H9 (cell line): ENCODE results near the gene TINAG. TPM values are rescaled to one million over a fixed set of nuclear protein-coding genes. Genes with fewer than 3 reads are reported as not detected.

Experiments used
- DNase-seq: peaks from one replicate; pipeline ENCODE4 v3.0.0-alpha.2; 2017
- H2AFZ ChIP-seq: one replicate; pipeline ENCODE4 v1.6.1; 2013; ENCODE audit warnings: mild to moderate bottlenecking, low read length, control low read depth, moderate library complexity
- H2AK5ac ChIP-seq: 2 replicates; pipeline ENCODE4 v1.6.1; 2013; ENCODE audit warnings: low read length, control low read depth, mixed read lengths; ENCODE audit not compliant: insufficient read length
- H2BK120ac ChIP-seq: one replicate; pipeline ENCODE4 v1.6.1; 2013; ENCODE audit warnings: low read depth, mild to moderate bottlenecking, low read length, control low read depth, inconsistent platforms; ENCODE audit not compliant: poor library complexity, severe bottlenecking
- H2BK12ac ChIP-seq: 2 replicates; pipeline ENCODE4 v1.6.1; 2013; ENCODE audit warnings: low read length, control low read depth, mixed read lengths, low read depth; ENCODE audit not compliant: insufficient read length
- H2BK15ac ChIP-seq: 2 replicates; pipeline ENCODE4 v1.6.1; 2013; ENCODE audit warnings: low read depth, low read length, control low read depth
- H2BK20ac ChIP-seq: one replicate; pipeline ENCODE4 v1.6.1; 2013; ENCODE audit warnings: low read depth, mild to moderate bottlenecking, low read length, control low read depth, inconsistent platforms; ENCODE audit not compliant: poor library complexity, severe bottlenecking
- H2BK5ac ChIP-seq: 2 replicates; pipeline ENCODE4 v1.6.1; 2013; ENCODE audit warnings: low read length, control low read depth, mixed read lengths; ENCODE audit not compliant: insufficient read length
- H3K14ac ChIP-seq: 2 replicates; pipeline ENCODE4 v1.6.1; 2013; ENCODE audit warnings: low read length, control low read depth; ENCODE audit not compliant: insufficient read depth
- H3K18ac ChIP-seq: 2 replicates; pipeline ENCODE4 v1.6.1; 2013; ENCODE audit warnings: low read depth, mild to moderate bottlenecking, mixed read lengths, low read length, control low read depth; ENCODE audit not compliant: insufficient read length
- H3K23ac ChIP-seq: 2 replicates; pipeline ENCODE4 v1.6.1; 2013; ENCODE audit warnings: low read length, control low read depth, mixed read lengths, low read depth; ENCODE audit not compliant: insufficient read length
- H3K23me2 ChIP-seq: 2 replicates; pipeline ENCODE4 v1.6.1; 2013; ENCODE audit warnings: low read depth, mild to moderate bottlenecking, mixed read lengths, low read length, control low read depth; ENCODE audit not compliant: insufficient read length, poor library complexity, severe bottlenecking
- H3K27ac ChIP-seq: 2 replicates; pipeline ENCODE4 v1.5.1; 2013; ENCODE audit warnings: low read length, control low read depth, mixed read lengths, low read depth; ENCODE audit not compliant: insufficient read length
- H3K27me3 ChIP-seq: 2 replicates; pipeline ENCODE4 v1.6.1; 2013; ENCODE audit warnings: low read length, control low read depth, inconsistent platforms; ENCODE audit not compliant: insufficient read depth
- H3K4ac ChIP-seq: 2 replicates; pipeline ENCODE4 v1.6.1; 2013; ENCODE audit warnings: low read depth, mild to moderate bottlenecking, control low read depth, inconsistent platforms, low read length, moderate library complexity
- H3K4me1 ChIP-seq: 2 replicates; pipeline ENCODE4 v1.6.1; 2013; ENCODE audit warnings: low read length, control low read depth, inconsistent platforms; ENCODE audit not compliant: insufficient read depth
- H3K4me2 ChIP-seq: 2 replicates; pipeline ENCODE4 v1.6.1; 2013; ENCODE audit warnings: low read length, control low read depth, mixed read lengths; ENCODE audit not compliant: insufficient read length, insufficient read depth
- H3K56ac ChIP-seq: 2 replicates; pipeline ENCODE4 v1.6.1; 2013; ENCODE audit warnings: low read depth, mild to moderate bottlenecking, mixed read lengths, low read length, control low read depth; ENCODE audit not compliant: insufficient read length
- H3K79me1 ChIP-seq: 2 replicates; pipeline ENCODE4 v1.6.1; 2013; ENCODE audit warnings: low read depth, mild to moderate bottlenecking, moderate library complexity, low read length, control low read depth, inconsistent platforms; ENCODE audit not compliant: insufficient read depth, poor library complexity, severe bottlenecking
- H3K79me2 ChIP-seq: 2 replicates; pipeline ENCODE4 v1.6.1; 2013; ENCODE audit warnings: low read length, control low read depth, inconsistent platforms; ENCODE audit not compliant: insufficient read depth
- H3K9ac ChIP-seq: 2 replicates; pipeline ENCODE4 v1.6.1; 2013; ENCODE audit warnings: low read length, control low read depth, mixed read lengths; ENCODE audit not compliant: insufficient read length; ENCODE audit errors: extremely low read depth
- H3K9me3 ChIP-seq: one replicate; pipeline ENCODE4 v1.6.1; 2013; ENCODE audit warnings: low read depth, low read length, inconsistent platforms; ENCODE audit not compliant: control insufficient read depth
- H3T11ph ChIP-seq: one replicate; pipeline ENCODE4 v1.6.1; 2013; ENCODE audit warnings: mild to moderate bottlenecking, low read length, control low read depth, inconsistent platforms
- H4K20me1 ChIP-seq: one replicate; pipeline ENCODE4 v1.6.1; 2013; ENCODE audit not compliant: control insufficient read depth, insufficient read length, insufficient read depth
- H4K5ac ChIP-seq: 2 replicates; pipeline ENCODE4 v1.6.1; 2013; ENCODE audit warnings: low read depth, mild to moderate bottlenecking, mixed read lengths, low read length, control low read depth; ENCODE audit not compliant: insufficient read length
- H4K8ac ChIP-seq: replicated peaks from 2 replicates; pipeline ENCODE4 v1.6.1; 2013; ENCODE audit warnings: low read length, control low read depth, mixed read lengths, low read depth; ENCODE audit not compliant: insufficient read length
- H4K91ac ChIP-seq: 2 replicates; pipeline ENCODE4 v1.6.1; 2013; ENCODE audit warnings: low read depth, mild to moderate bottlenecking, moderate library complexity, mixed read lengths, low read length, control low read depth; ENCODE audit not compliant: insufficient read length
- H3K27ac Mint-ChIP-seq, 3 experiments: 2 replicates in 2 of 3; 3 replicates in 1 of 3; pipeline ENCODE4 v1.8.0; 2020 to 2021; ENCODE audit warnings: mixed read lengths in 3 of 3, mild to moderate bottlenecking in 1 of 3, moderate library complexity in 1 of 3
- H3K27me3 Mint-ChIP-seq: 2 replicates; pipeline ENCODE4 v1.8.0; 2021; ENCODE audit warnings: low read depth, mild to moderate bottlenecking, moderate library complexity, mixed read lengths
- H3K36me3 Mint-ChIP-seq, 3 experiments: 2 replicates in 2 of 3; 3 replicates in 1 of 3; pipeline ENCODE4 v1.8.0; 2020 to 2021; ENCODE audit warnings: low read depth in 3 of 3, mixed read lengths in 3 of 3; ENCODE audit not compliant: insufficient read depth in 1 of 3
- H3K4me1 Mint-ChIP-seq, 2 experiments: 2 replicates each; pipeline ENCODE4 v1.8.0; 2020; ENCODE audit warnings: mixed read lengths in 2 of 2
- H3K4me3 Mint-ChIP-seq, 2 experiments: 2 replicates in 1 of 2; 3 replicates in 1 of 2; pipeline ENCODE4 v1.8.0; 2020 to 2021; ENCODE audit warnings: mild to moderate bottlenecking in 2 of 2, mixed read lengths in 2 of 2, moderate library complexity in 1 of 2
- H3K9me3 Mint-ChIP-seq, 2 experiments: 2 replicates in 1 of 2; 3 replicates in 1 of 2; pipeline ENCODE4 v1.8.0; 2020; ENCODE audit warnings: mild to moderate bottlenecking in 2 of 2, mixed read lengths in 2 of 2, moderate library complexity in 1 of 2
- WGBS: extraction: QIAGEN DNeasy Blood & Tissue Kit; methylation state at CpG from one replicate; pipeline ENCODE4 v1.1.7; 2013; ENCODE audit warnings: missing lambda C conversion rate, low lambda C conversion rate, mixed read lengths; ENCODE audit not compliant: insufficient read length; ENCODE audit errors: extremely low coverage; 5-methylcytosine and 5-hydroxymethylcytosine counted together
- total RNA-seq: library from RNA; stranded (reverse); gene quantifications from 2 replicates; pipeline ENCODE4 v1.2.1, GENCODE V29; 2021
- TF ChIP-seq, protein P1 (sequence below): fragments of 200-600 bp; sonication (generic); conservative IDR thresholded peaks from 3 replicates; pipeline ENCODE4 v1.8.0; 2021; ENCODE audit warnings: antibody characterized with exemption, mild to moderate bottlenecking

Gene TINAG
- total RNA-seq, 1 experiment from 2014 or later, result not detected

DNA sequence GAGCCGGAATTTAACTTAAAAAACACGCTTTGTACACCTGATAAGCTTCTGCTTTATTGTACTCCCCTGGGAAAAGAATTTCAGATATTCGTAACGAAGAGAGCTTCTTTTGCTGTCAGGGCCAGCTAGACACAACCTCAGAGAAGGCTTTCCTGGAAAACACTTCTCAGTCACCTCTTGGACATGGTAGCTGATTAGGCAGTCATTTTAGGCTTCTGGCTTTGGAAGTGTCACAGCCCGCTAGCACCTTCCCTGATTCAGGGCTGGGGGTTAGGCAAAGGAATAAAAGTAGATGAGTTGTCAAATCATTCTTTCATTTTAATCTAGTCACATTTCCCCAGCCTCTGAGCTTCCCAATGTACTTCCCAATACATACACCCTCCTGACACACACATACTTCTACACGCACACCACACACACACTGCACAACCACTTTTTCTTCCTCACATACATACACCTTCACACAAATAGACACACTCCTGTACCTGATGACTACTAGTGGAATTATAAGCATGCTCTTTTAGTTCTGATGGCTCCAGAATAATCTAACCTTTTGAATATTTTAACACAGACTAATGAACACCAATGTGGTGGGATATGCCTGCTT lies 34.9 kb upstream of the TINAG start:
- Histone ChIP-seq H4K8ac (no peak overlapping the region), H3T11ph (no peak overlapping the region), H2BK20ac (no peak overlapping the region), H2BK15ac (no peak overlapping the region), H3K79me1 (no peaks in the 10 kb centered on the region), H3K4ac (no peak overlapping the region), H3K23ac (no peak overlapping the region), H3K14ac (no peak overlapping the region), H3K27ac (no peak overlapping the region), H3K9ac (no peak overlapping the region), H3K79me2 (no peaks in the 10 kb centered on the region), H3K27me3 (no peaks in the 10 kb centered on the region), H3K4me1 (no peaks in the 10 kb centered on the region), H3K9me3 (no peaks in the 10 kb centered on the region), H2BK120ac (no peak overlapping the region), H2BK5ac (no peak overlapping the region), H2BK12ac (no peak overlapping the region), H4K91ac (no peak overlapping the region), H3K56ac (no peak overlapping the region), H2AK5ac (no peak overlapping the region), H4K20me1 (no peaks in the 10 kb centered on the region), H3K23me2 (no peaks in the 10 kb centered on the region), H3K18ac (no peak overlapping the region), H3K4me2 (no peak overlapping the region), H4K5ac (no peak overlapping the region), H2AFZ (no peak overlapping the region)
- DNase-seq, result no peak
- H3K4me1 Mint-ChIP-seq, result no peaks in the 10 kb centered on the region
- H3K9me3 Mint-ChIP-seq, result no peaks in the 10 kb centered on the region
- WGBS, result 100% methylated on average over 1 of the region's 6 CpGs
- no peak overlapping the region for H3K4me3 Mint-ChIP-seq
- TF ChIP-seq, protein P1, sequence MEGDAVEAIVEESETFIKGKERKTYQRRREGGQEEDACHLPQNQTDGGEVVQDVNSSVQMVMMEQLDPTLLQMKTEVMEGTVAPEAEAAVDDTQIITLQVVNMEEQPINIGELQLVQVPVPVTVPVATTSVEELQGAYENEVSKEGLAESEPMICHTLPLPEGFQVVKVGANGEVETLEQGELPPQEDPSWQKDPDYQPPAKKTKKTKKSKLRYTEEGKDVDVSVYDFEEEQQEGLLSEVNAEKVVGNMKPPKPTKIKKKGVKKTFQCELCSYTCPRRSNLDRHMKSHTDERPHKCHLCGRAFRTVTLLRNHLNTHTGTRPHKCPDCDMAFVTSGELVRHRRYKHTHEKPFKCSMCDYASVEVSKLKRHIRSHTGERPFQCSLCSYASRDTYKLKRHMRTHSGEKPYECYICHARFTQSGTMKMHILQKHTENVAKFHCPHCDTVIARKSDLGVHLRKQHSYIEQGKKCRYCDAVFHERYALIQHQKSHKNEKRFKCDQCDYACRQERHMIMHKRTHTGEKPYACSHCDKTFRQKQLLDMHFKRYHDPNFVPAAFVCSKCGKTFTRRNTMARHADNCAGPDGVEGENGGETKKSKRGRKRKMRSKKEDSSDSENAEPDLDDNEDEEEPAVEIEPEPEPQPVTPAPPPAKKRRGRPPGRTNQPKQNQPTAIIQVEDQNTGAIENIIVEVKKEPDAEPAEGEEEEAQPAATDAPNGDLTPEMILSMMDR, result no peak
- no peaks in the 10 kb centered on the region for H3K36me3 Mint-ChIP-seq
- no peaks in the 10 kb centered on the region for H3K27me3 Mint-ChIP-seq
- no peak overlapping the region for H3K27ac Mint-ChIP-seq
